SKM-1 treated with dmso at 0.1 percent for 144 hours (cell line): ENCODE data around the gene FASTKD2.
A peak's percentile ranks its signal among the peaks of the same experiment; 100 is the strongest.
"Not testable (repeated sequence)": the region's sequence is repeated elsewhere in the genome, so short reads cannot be mapped to it uniquely, and the experiment has no call there.

ENCODE experiments used
- DNase-seq: peaks from one replicate; lab custom pipeline; 2025; ENCODE audit not compliant: unreplicated experiment; lab: John Stamatoyannopoulos, UW

The FASTKD2 gene

DNA sequence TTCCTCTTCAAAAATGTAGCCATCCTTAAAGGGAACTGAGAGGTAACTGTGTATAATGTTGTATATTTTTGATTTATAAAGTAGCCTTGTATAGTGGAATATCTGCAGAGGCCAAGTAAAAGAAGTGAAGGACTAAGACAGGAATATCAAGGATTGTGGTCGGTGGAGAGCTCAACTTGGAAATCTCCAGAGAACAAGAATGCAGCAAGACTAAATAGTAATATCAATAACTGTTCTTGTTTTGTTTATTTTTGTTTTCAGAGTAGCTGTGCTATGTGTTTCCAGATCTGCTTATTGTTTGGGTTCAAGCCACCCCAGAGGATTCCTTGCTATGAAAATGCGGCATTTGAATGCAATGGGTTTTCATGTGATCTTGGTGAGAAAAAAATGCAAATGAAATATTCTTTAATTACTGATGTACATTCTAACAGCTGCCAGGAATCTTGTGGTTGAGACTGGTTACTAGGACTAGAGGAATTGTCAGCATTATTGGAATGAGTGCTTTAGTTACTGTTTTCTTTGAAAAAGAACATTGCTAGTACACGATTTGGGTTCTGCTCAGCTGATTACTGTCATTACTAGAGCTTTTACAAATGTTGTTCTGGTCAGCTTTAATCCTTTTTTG is 25.0 kb downstream of the FASTKD2 start:
- no peak for DNase-seq

DNA sequence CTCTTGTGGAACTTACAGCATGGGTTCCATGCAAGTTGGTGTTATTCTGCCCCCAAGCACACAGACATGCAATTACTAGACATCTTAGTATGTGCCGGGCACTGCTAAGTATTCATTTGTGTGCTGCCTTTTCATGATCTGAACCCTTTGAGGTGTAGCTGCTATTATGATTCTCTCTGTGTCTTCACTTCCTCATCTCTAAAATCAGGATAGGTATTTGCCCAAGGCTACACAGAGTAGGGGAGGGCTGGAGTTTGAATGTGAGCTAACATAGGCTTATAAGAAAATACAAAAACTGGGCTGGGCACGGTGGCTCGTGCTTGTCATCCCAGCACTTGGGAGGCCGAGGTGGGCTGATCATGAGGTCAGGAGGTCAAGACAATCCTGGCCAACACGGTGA is 27.2 kb downstream of the FASTKD2 start:
- no peak for DNase-seq

GRCh38 chr2:206797376-206797775 is 32.0 kb downstream of the FASTKD2 start:
- DNase-seq = no peak

DNA sequence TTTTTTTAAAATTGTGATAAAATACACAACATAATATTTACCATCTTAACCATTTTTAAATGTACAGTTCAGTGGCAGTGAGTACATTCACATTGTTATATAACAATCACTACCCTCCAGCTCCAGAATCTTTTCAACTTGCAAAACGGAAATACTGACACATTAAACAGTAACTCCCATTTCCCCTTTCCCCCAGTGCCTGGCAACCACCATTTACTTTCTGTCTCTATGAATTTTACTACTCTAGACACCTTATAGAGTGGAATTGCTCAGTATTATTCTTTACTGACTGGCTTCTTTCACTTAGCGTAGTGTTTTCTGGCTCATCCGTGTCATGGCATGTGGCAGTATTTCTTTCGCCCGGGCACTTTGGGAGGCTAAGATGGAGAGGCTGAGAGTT is 32.6 kb downstream of the FASTKD2 start:
- DNase-seq = no peak

- DNase-seq = no peak
These were observed 33.7 kb downstream of the FASTKD2 start for GRCh38 chr2:206799083-206799482.

DNA sequence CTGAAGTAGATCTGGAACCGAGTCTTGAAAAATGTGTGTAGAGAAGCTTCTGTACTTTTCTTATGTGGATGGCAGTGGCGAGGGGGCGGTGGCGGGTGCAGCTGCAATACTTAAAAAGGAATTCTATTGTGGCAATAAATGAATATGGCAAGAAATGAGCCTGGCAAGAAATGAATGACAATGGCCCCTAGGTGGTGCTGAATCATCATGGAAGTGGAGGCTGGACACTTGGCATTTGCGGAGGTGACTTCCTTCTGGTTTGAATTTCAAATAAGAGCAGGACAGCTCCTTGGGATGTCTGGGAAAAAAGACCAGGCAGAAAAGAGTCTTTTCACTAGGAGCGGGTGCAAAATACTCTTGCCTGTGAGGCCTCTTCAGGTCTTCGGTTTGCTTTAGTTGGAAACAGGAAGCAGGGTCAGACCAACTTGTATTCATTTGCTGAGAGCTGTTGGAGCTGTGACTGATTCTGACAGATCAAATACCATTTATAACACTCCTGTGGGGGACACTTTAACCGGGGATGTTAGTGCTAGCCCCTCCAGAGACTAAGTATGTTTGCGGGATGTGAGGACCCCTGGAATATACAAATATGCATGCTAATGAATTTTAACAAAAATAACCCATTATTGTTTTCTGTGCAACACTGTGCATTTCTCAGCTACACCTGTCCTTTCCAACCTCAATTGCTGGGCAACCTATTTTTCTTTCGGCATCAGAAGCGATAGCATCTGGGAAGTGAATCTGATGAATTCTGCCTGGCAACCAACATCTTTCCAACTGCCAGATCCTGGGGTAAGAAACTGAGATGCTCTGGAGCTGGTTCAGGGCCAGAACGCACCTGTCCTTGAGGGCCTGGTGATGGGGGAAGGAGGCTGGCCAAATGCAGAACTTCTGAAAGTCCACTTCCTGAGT is 35.4 kb downstream of the FASTKD2 start:
- DNase-seq = peak; percentile 10

DNA sequence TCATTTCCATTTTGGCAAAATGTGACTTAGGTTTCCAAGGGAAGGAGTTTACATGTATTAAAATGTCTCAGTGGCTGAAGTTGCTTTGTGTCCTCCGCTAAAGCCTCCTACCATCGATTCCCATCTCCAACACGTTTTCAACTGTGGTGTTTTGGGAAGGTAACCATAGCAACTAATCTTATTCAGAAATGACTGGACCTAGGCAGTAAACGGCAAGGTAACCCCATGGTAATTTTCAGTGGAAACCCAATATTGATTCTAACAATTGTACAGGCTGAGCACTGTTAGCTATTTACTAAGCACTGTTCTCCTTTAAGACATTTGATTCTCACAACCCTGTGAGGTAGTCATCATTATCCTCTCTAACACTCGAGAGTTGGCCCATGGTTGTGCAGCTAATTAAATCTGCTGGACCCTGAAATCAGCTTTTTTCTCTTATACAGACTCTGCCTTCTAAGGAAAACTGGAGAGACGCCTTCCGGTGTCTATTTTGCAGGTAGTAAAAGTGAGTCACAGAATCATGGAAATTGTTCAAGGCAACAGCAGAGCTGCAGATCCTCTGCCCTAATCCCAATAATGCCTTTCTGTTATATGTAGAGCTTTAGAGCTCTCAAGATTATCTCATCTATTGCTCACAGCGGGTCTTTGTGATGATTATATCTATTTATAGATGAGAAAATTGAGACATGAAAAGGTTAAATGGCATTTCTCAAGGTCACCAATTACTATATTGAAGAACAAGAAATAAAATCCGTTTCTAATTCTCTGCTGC is 36.2 kb downstream of the FASTKD2 start:
- no peak for DNase-seq

GRCh38 chr2:206802654-206803514 is 37.5 kb downstream of the FASTKD2 start:
- DNase-seq = no peak

GRCh38 chr2:206804326-206804725 is 38.9 kb downstream of the FASTKD2 start:
- DNase-seq = no peak

GRCh38 chr2:206805887-206806607 is 40.6 kb downstream of the FASTKD2 start:
- no peak for DNase-seq

DNA sequence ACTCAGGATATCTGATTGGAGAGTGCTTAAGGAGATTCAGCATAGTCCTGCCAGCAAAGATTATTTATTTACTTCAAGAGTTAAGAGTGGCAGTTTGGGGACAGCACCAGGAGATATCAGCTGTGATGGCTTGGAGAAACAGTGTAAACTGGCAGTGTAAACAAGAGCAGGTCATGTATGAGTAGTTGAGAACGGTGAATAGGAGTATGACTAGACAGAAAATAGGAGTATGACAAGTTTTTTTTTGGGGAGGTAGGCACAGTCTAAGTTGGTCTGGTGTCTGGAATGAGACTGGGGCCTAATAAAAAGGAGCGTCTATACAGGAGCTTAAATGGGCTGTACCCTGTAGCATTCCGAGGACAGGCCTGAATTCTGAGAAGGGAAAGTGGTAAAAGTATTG is 42.2 kb downstream of the FASTKD2 start:
- not testable (repeated sequence) for DNase-seq

- not testable (repeated sequence) for DNase-seq
These were observed 47.1 kb downstream of the FASTKD2 start for GRCh38 chr2:206812471-206812870.

DNA sequence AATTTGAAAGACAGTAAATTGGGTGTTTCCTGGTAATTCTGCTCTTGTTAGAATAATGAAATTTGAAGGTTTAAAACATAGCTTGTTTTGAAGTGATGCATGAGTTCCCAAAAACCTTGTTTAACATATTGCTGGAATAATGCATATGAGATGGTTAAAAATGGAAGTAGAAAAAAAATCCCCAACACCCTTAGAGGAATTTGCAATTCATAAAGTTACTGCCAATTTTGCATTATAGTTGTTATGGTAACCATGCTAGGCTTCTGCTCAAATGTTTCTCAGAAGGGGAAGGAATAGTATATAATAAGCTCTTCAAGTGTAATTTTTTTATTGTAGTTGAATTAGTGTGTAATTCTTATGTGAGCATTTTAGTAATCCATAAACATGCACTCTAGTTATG is 49.1 kb downstream of the FASTKD2 start:
- DNase-seq = no peak

GRCh38 chr2:206820807-206821206 is 55.4 kb downstream of the FASTKD2 start:
- no peak for DNase-seq

DNA sequence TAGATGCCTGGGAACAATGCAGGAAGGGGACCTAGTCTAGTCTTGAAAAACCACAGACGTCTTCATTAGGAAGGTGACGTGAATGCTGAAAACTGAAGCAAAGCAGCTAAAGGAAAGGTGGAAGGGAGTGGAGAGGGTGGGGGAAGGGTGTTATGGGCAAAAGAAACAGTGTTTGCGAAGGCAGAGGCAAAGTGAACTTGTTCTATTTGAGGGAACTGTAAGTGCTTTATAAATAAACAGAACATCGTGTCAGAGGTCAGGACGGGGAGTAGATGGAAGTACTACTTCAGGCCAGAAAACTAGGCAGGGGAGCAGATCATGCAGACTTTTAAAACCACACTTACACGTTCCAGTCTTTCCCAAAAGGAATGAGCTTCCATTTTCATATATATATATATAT is 57.8 kb downstream of the FASTKD2 start:
- no peak for DNase-seq

DNA sequence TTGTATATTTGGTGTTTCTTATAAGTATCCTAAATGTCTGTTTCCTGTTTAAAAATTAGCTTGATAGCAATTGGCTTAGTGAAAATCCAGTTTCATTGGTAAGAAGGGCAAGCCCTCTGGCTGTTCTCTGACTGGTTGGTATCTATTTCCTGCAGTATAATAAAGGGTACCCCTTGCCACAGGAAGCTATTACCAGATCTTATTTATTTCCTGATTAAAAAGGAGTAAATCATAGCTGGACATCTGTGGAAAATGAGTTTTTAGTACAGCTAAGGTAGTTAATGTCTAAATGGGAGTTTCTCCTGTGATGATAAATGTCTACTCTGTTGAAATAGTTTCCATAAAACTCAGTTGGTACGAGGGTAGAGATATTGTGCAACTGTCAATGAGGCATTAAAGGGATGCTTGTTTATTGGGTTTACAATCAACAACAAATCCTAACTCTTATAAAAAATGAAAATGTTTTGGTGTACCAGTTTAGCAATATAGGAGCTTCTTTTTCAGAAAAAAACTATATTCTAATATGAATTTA is 58.7 kb downstream of the FASTKD2 start:
- DNase-seq = no peak

DNA sequence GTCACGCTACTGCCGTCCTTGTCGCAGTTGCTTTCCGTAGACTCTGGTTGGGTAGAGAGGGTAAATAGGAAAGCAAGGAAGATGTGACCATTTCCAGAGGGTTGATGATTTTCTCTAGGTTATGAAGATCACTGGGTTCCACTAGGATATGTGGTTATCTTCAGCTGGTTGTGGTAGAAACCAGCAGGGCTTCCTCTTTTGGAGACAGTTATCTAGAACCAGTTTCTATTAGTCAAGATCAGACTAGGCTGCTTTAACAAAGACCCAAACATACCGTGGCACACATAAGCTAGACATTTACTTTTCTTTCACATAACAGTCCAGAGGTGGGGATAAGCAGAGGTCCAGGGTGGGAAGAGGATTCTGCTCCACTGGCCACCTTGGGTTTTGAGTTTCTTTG is 59.6 kb downstream of the FASTKD2 start:
- peak; percentile 7 for DNase-seq

DNA sequence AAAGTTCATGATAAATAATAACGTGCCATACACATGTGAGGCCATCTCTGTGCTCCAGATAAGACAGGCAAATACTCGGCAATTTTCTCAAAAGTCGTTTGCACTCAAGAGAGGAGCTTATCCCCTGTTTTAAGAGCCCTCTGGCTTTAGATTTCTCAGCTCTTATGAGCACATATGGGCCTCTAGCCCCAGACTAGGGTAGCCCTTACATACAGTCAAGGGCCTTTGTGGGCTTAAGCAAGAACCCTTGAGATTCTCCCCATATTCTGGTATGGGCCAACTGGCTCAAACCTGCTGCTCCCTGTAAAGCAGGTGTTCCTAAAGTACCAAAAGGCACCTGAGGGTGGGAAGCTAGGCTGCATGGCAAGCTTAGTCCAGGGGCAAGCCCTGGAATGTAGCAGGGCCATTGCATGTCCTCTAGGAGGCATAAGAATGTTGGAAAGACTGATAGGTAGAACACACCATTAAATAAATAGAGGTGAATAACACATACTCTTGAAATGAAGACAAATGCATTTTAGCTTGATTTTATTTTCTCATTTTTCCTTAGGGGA is 66.1 kb downstream of the FASTKD2 start:
- DNase-seq = no peak

DNA sequence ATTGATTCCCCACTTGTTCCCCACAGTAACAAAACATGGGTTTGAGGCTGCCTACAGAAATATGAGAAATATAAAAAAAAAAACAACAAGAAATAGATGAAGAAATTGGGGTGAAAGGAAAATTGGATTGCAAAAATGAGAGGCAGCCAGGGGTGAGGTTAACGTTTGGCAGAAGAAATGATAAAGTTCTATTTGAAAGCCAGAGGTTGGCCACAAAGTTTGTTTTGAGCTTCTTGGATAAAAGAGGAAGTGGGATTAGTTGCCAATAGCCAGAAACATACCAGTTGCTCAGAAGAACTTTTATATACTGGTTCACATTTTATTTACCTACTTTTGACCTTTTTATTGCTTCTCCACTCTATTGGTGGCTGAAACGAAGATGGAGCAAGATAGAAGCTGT is 67.5 kb downstream of the FASTKD2 start:
- DNase-seq = peak; percentile 12

DNA sequence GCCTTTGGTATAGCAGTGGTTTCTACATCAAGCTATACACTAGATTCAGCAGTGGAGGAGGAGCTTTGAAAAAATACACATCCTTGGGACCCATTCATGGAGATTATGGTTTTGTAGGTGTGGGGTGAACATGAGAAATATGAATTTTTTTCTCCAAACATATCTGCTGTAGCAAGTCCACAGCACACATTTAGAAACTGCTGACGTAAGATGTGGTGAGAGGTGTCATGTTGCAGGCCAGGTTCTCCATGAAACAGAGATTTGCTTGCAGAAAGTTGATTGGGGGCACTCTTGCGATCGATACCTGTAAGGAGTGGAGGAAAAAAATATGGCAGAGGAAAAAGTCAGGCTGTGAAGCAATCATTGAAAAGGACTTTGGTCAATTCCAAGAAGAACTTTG is 67.9 kb downstream of the FASTKD2 start:
- DNase-seq = no peak
